Parathyroid adenoma (tissue), 2 donors: ENCODE data around the gene VOPP1.

Experiments
- H2AFZ ChIP-seq: fragments of 300-600 bp; sonication (generic); one replicate; pipeline ENCODE4 v1.7.0; 2017; ENCODE audit warnings: antibody characterized with exemption, mild to moderate bottlenecking
- H3K27ac ChIP-seq: fragments of 300-600 bp; sonication (generic); one replicate; pipeline ENCODE4 v1.7.0; 2017
- H3K27me3 ChIP-seq: fragments of 300-600 bp; sonication (generic); one replicate; pipeline ENCODE4 v1.7.0; 2017; ENCODE audit warnings: low read length; ENCODE audit not compliant: control insufficient read depth, insufficient read depth
- H3K36me3 ChIP-seq: fragments of 300-600 bp; sonication (generic); one replicate; pipeline ENCODE4 v1.7.0; 2017; ENCODE audit warnings: low read length; ENCODE audit not compliant: control insufficient read depth, insufficient read depth
- H3K4me1 ChIP-seq: fragments of 300-600 bp; sonication (generic); one replicate; pipeline ENCODE4 v1.7.0; 2017; ENCODE audit warnings: control low read depth
- H3K4me2 ChIP-seq: fragments of 300-600 bp; sonication (generic); one replicate; pipeline ENCODE4 v1.7.0; 2017; ENCODE audit warnings: low read length
- H3K4me3 ChIP-seq: fragments of 300-600 bp; sonication (generic); one replicate; pipeline ENCODE4 v1.7.0; 2017; ENCODE audit warnings: low read depth, low read length
- H3K79me2 ChIP-seq: fragments of 300-600 bp; sonication (generic); one replicate; pipeline ENCODE4 v1.7.0; 2017; ENCODE audit warnings: control low read depth
- H3K9ac ChIP-seq: fragments of 300-600 bp; sonication (generic); one replicate; pipeline ENCODE4 v1.7.0; 2017; ENCODE audit warnings: mild to moderate bottlenecking
- H3K9me3 ChIP-seq: fragments of 300-600 bp; sonication (generic); one replicate; pipeline ENCODE4 v1.7.0; 2017; ENCODE audit warnings: low read length; ENCODE audit not compliant: control insufficient read depth
- TF ChIP-seq, protein P1 (sequence below): fragments of 300-600 bp; sonication (generic); IDR thresholded peaks from one replicate; pipeline ENCODE4 v1.7.0; 2017; ENCODE audit warnings: antibody characterized with exemption, mild to moderate bottlenecking
- donor health status: primary hyperparathyroidism.

Gene VOPP1

DNA sequence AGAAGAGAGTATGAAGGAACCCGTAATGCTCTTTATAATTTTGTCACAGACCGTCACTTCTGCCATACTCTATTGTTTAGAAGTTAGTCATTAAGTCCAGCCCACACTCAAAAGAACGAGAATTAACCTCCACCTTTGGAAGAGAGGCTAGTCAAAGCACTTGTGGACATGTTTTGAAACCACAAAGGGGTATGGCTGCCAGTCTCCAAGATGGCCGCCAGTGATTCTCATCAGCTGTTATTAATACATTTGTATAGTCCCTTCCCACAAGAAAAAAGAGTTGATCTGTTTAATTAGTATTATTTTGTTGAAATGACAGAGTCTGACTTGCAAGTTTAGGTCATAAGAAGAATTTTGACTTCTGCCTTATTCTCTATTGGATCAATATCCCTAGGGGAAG lies 23.2 kb upstream of the VOPP1 start:
- Histone ChIP-seq H3K4me3 (no peak overlapping the region), H3K4me2 (no peak overlapping the region), H3K27ac (no peak overlapping the region), H3K27me3 (no peaks in the 10 kb centered on the region), H3K9me3 (no peaks in the 10 kb centered on the region), H3K36me3 (no peaks in the 10 kb centered on the region), H3K4me1 (no peaks in the 10 kb centered on the region), H2AFZ (no peak overlapping the region), H3K79me2 (no peaks in the 10 kb centered on the region), H3K9ac (no peak overlapping the region)
- TF ChIP-seq, protein P1, sequence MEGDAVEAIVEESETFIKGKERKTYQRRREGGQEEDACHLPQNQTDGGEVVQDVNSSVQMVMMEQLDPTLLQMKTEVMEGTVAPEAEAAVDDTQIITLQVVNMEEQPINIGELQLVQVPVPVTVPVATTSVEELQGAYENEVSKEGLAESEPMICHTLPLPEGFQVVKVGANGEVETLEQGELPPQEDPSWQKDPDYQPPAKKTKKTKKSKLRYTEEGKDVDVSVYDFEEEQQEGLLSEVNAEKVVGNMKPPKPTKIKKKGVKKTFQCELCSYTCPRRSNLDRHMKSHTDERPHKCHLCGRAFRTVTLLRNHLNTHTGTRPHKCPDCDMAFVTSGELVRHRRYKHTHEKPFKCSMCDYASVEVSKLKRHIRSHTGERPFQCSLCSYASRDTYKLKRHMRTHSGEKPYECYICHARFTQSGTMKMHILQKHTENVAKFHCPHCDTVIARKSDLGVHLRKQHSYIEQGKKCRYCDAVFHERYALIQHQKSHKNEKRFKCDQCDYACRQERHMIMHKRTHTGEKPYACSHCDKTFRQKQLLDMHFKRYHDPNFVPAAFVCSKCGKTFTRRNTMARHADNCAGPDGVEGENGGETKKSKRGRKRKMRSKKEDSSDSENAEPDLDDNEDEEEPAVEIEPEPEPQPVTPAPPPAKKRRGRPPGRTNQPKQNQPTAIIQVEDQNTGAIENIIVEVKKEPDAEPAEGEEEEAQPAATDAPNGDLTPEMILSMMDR, result no peak

- Histone ChIP-seq H3K36me3 (no peaks in the 10 kb centered on the region), H3K4me2 (no peak overlapping the region), H3K9me3 (no peaks in the 10 kb centered on the region), H3K79me2 (no peaks in the 10 kb centered on the region), H3K27me3 (no peaks in the 10 kb centered on the region), H2AFZ (no peak overlapping the region), H3K9ac (no peak overlapping the region), H3K4me3 (no peak overlapping the region), H3K27ac (no peak overlapping the region), H3K4me1 (no peaks in the 10 kb centered on the region)
- TF ChIP-seq, protein P1, result no peak
Observed at GRCh38 chr7:55594870-55595269, 22.6 kb upstream of the VOPP1 start.

DNA sequence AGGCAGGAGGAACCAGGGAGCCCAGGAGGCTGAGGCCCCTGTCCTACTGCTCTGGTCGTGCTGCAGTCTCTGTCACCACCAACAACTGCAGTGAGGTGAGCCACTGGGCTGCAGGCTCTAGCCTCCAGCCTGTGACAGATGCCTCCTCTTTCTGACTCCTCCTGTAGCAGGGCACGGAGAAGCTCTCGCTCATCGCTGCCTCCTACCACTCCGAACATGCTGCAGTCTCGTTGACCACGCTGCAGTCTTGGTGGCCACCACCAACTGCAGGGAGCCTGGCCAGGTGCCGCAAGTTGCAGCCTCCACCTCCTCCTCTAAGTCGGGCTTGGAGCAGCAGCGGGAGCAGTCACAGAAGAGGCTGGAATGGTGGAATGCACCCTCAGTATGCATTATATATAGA lies 22.1 kb upstream of the VOPP1 start:
- Histone ChIP-seq H2AFZ (no peak overlapping the region), H3K36me3 (no peaks in the 10 kb centered on the region), H3K27me3 (no peaks in the 10 kb centered on the region), H3K27ac (no peak overlapping the region), H3K4me2 (no peak overlapping the region), H3K4me3 (no peak overlapping the region), H3K4me1 (no peaks in the 10 kb centered on the region), H3K9me3 (no peaks in the 10 kb centered on the region), H3K9ac (no peak overlapping the region), H3K79me2 (no peaks in the 10 kb centered on the region)
- TF ChIP-seq, protein P1, result no peak

- no peaks in the 10 kb centered on the region for H3K79me2 ChIP-seq
- no peaks in the 10 kb centered on the region for H3K36me3 ChIP-seq
- no peak overlapping the region for H3K4me3 ChIP-seq
- H3K4me1 ChIP-seq, result no peaks in the 10 kb centered on the region
- TF ChIP-seq, protein P1, result peak; percentile 74
- H3K9me3 ChIP-seq, result no peaks in the 10 kb centered on the region
- no peaks in the 10 kb centered on the region for H3K27me3 ChIP-seq
- H3K4me2 ChIP-seq, result no peak overlapping the region
- no peak overlapping the region for H3K27ac ChIP-seq
- H3K9ac ChIP-seq, result no peak overlapping the region
- no peak overlapping the region for H2AFZ ChIP-seq
Observed at GRCh38 chr7:55593515-55594318, 21.4 kb upstream of the VOPP1 start.

GRCh38 chr7:55593172-55593514 lies 20.8 kb upstream of the VOPP1 start:
- no peaks in the 10 kb centered on the region for H3K4me1 ChIP-seq
- no peaks in the 10 kb centered on the region for H3K79me2 ChIP-seq
- H3K4me2 ChIP-seq, result no peak overlapping the region
- no peak overlapping the region for H2AFZ ChIP-seq
- no peaks in the 10 kb centered on the region for H3K27me3 ChIP-seq
- no peak overlapping the region for H3K4me3 ChIP-seq
- H3K27ac ChIP-seq, result no peak overlapping the region
- H3K9me3 ChIP-seq, result no peaks in the 10 kb centered on the region
- H3K9ac ChIP-seq, result no peak overlapping the region
- TF ChIP-seq, protein P1, result no peak
- H3K36me3 ChIP-seq, result no peaks in the 10 kb centered on the region
